HCT116 (cell line): Measurements from ENCODE around the gene ACOT11. TPM values are rescaled to one million over a fixed set of nuclear protein-coding genes. Genes with fewer than 3 reads are reported as not detected.

Experiments used
- ATAC-seq: fragments of 200-7000 bp; cut with Tn5 transposase; 2 replicates; pipeline ENCODE4 v1.9.1; 2020; ENCODE audit warnings: mild to moderate bottlenecking, moderate library complexity
- BruUV-seq: library from RNA; stranded (reverse); fragments of 400-500 nt; replicated peaks from 2 replicates; lab custom pipeline; 2021; lab: Mats Ljungman, UMichigan
- CTCF ChIA-PET: fragments of 300-600 bp; sonication (Branson Sonifier 250); formaldehyde crosslinking; loops from one replicate; lab custom pipeline; 2021; ENCODE audit warnings: antibody characterized with exemption; lab: Charles Lee
- POLR2A ChIA-PET: fragments of 300-600, 350-600 bp; sonication (Branson Sonifier 250); formaldehyde crosslinking; loops from one replicate; lab custom pipeline; 2021; ENCODE audit warnings: antibody characterized with exemption; lab: Charles Lee
- RAD21 ChIA-PET, 2 experiments: fragments of 300-600 bp; sonication (Branson Sonifier 250); formaldehyde crosslinking; loops; one replicate each; lab custom pipeline; 2023; ENCODE audit warnings: low total read pairs in 2 of 2; ENCODE audit not compliant: uncharacterized antibody in 2 of 2, unreplicated experiment in 2 of 2, low non-redundant PET in 1 of 2; lab: Charles Lee
- DNase-seq: peaks from one replicate; pipeline ENCODE4 v3.0.0-alpha.2; 2010; ENCODE audit warnings: low read depth, low spot score
- H2AFZ ChIP-seq: fragments of 200-600 bp; shearing (Covaris generic), sonication (generic); 2 replicates; pipeline ENCODE4 v1.6.1; 2017; ENCODE audit warnings: low read depth, mixed run types, mixed read lengths, antibody characterized with exemption, low read length; ENCODE audit not compliant: poor library complexity, severe bottlenecking
- H3K27ac ChIP-seq: 2 replicates; pipeline ENCODE4 v1.5.1; 2012; ENCODE audit warnings: low read depth, low read length
- H3K27me3 ChIP-seq: fragments of 200-600 bp; sonication (generic); 2 replicates; pipeline ENCODE4 v1.6.1; 2016; ENCODE audit warnings: mixed run types, low read length, mixed read lengths; ENCODE audit not compliant: insufficient read depth
- H3K36me3 ChIP-seq, 2 experiments: fragments of 200-500 bp in 1 of 2; fragments of 200-600 bp in 1 of 2; sonication (Bioruptor generic) in 1 of 2; sonication (generic) in 1 of 2; 2 replicates each; pipeline versions ENCODE4 v1.5.1 to v1.6.1; 2014 to 2016; ENCODE audit warnings: low read length in 2 of 2, inconsistent platforms in 1 of 2, mixed read lengths in 1 of 2, mixed run types in 1 of 2; ENCODE audit not compliant: insufficient read depth in 2 of 2, control insufficient read depth in 1 of 2
- H3K4me1 ChIP-seq, 2 experiments: fragments of 200-600 bp in 1 of 2; sonication (generic) in 1 of 2; 2 replicates each; pipeline versions ENCODE4 v1.5.1 to v1.6.1; 2012 to 2017; ENCODE audit warnings: low read length in 2 of 2, inconsistent platforms in 1 of 2, mild to moderate bottlenecking in 1 of 2, mixed read lengths in 1 of 2, mixed run types in 1 of 2, moderate library complexity in 1 of 2; ENCODE audit not compliant: insufficient read depth in 2 of 2, control insufficient read depth in 1 of 2
- H3K4me2 ChIP-seq: fragments of 200-600 bp; sonication (generic); 2 replicates; pipeline ENCODE4 v1.6.1; 2017; ENCODE audit warnings: mixed run types, low read length, mixed read lengths
- H3K4me3 ChIP-seq, 2 experiments: fragments of 200-600 bp in 1 of 2; sonication (generic) in 1 of 2; replicated peaks in 1 of 2; 2 replicates each; pipeline ENCODE4 v1.5.1; 2011 to 2016; ENCODE audit warnings: low read length in 2 of 2, control low read depth in 1 of 2, low read depth in 1 of 2, mild to moderate bottlenecking in 1 of 2, mixed read lengths in 1 of 2, mixed run types in 1 of 2
- H3K79me2 ChIP-seq: fragments of 200-600 bp; sonication (generic); 2 replicates; pipeline ENCODE4 v1.6.1; 2017; ENCODE audit warnings: mild to moderate bottlenecking, mixed run types, low read length, moderate library complexity, mixed read lengths; ENCODE audit not compliant: insufficient read depth
- H3K9ac ChIP-seq: fragments of 200-600 bp; sonication (generic); 2 replicates; pipeline ENCODE4 v1.6.1; 2016; ENCODE audit warnings: low read length, mixed read lengths
- H3K9me2 ChIP-seq: fragments of 200-600 bp; sonication (generic), shearing (Covaris generic); 2 replicates; pipeline ENCODE4 v1.6.1; 2017; ENCODE audit warnings: mixed run types, mild to moderate bottlenecking, moderate library complexity; ENCODE audit not compliant: insufficient read depth
- H3K9me3 ChIP-seq, 2 experiments: fragments of 200-500 bp in 1 of 2; fragments of 200-600 bp in 1 of 2; sonication (Bioruptor generic) in 1 of 2; sonication (generic) in 1 of 2; 2 replicates each; pipeline ENCODE4 v1.6.1; 2014 to 2017; ENCODE audit warnings: low read length in 2 of 2, mixed read lengths in 2 of 2, inconsistent platforms in 1 of 2, low read depth in 1 of 2, mild to moderate bottlenecking in 1 of 2, mixed run types in 1 of 2, moderate library complexity in 1 of 2; ENCODE audit not compliant: control insufficient read depth in 1 of 2, insufficient read depth in 1 of 2
- H4K20me1 ChIP-seq: fragments of 200-600 bp; sonication (generic), shearing (Covaris generic); 2 replicates; pipeline ENCODE4 v1.6.1; 2017; ENCODE audit warnings: mixed run types, mild to moderate bottlenecking, moderate library complexity; ENCODE audit not compliant: insufficient read depth
- ATF3 ChIP-seq: IDR thresholded peaks from 2 replicates; pipeline ENCODE4 v1.6.1; 2012
- CBX3 ChIP-seq: IDR thresholded peaks from 2 replicates; pipeline ENCODE4 v1.6.1; 2012; ENCODE audit warnings: low read depth
- CEBPB ChIP-seq: IDR thresholded peaks from 2 replicates; pipeline ENCODE4 v1.6.1; 2012; ENCODE audit warnings: low read depth
- EGR1 ChIP-seq: IDR thresholded peaks from 2 replicates; pipeline ENCODE4 v1.6.1; 2012; ENCODE audit warnings: low read depth
- ELF1 ChIP-seq: IDR thresholded peaks from 2 replicates; pipeline ENCODE4 v1.6.1; 2012; ENCODE audit warnings: low read depth, borderline replicate concordance
- EZH2 ChIP-seq: fragments of 200-600 bp; sonication (generic); IDR thresholded peaks from 2 replicates; pipeline ENCODE4 v1.6.1; 2017; ENCODE audit warnings: antibody characterized with exemption, mixed run types
- EZH2phosphoT487 ChIP-seq: fragments of 200-600 bp; IDR thresholded peaks from 2 replicates; pipeline ENCODE4 v1.6.1; 2018; ENCODE audit warnings: antibody characterized with exemption, borderline replicate concordance
- JUND ChIP-seq: IDR thresholded peaks from 2 replicates; pipeline ENCODE4 v1.6.1; 2012
- MAX ChIP-seq: IDR thresholded peaks from 2 replicates; pipeline ENCODE4 v1.6.1; 2012
- POLR2A ChIP-seq: IDR thresholded peaks from 2 replicates; pipeline ENCODE4 v1.7.0; 2011; ENCODE audit warnings: borderline replicate concordance; ENCODE audit not compliant: insufficient read depth, insufficient read length; ENCODE audit errors: extremely low read depth
- POLR2AphosphoS5 ChIP-seq: IDR thresholded peaks from 2 replicates; pipeline ENCODE4 v1.6.1; 2011; ENCODE audit warnings: mild to moderate bottlenecking, low read depth, low read length, moderate library complexity
- RAD21 ChIP-seq: IDR thresholded peaks from 2 replicates; pipeline ENCODE4 v1.6.1; 2012; ENCODE audit warnings: low read depth, mild to moderate bottlenecking
- REST ChIP-seq: IDR thresholded peaks from 2 replicates; pipeline ENCODE4 v1.6.1; 2012; ENCODE audit warnings: low read depth
- SP1 ChIP-seq: IDR thresholded peaks from 2 replicates; pipeline ENCODE4 v1.6.1; 2012; ENCODE audit warnings: low read depth
- ZNF274 ChIP-seq: fragments of 200-500 bp; sonication (Bioruptor generic); IDR thresholded peaks from 2 replicates; pipeline ENCODE4 v1.6.1; 2014; ENCODE audit warnings: mild to moderate bottlenecking, low read depth, low read length, inconsistent platforms
- intact Hi-C: fragments of 100-400 bp; cut with micrococcal nuclease; formaldehyde crosslinking; loops from 2 replicates; pipeline ENCODE4 v1.10.0; 2022
- total RNA-seq: library from RNA; stranded (reverse); gene quantifications from one replicate; pipeline ENCODE4 v1.2.1, GENCODE V29; 2021; ENCODE audit not compliant: unreplicated experiment

The ACOT11 gene
- total RNA-seq, 1 experiment from 2014 or later = 31.1 TPM

GRCh38 chr1:54593571-54594160 lies 45.6 kb downstream of the ACOT11 start:
- Histone ChIP-seq H3K4me3 (no peak overlapping the region), H3K36me3 (peaks cover 7 to 10% of the 10 kb centered on the region in 2 experiments; a peak in 2 of 4 replicates), H3K27ac (no peak overlapping the region), H3K4me2 (no peak overlapping the region)
- RAD21 ChIA-PET = no interaction called here
- CTCF ChIA-PET = no interaction called here
- BruUV-seq = no TSS peak
- no peak for TF ChIP-seq EZH2
- no peak for TF ChIP-seq CBX3
- TF ChIP-seq ELF1 = no peak
- no peak for TF ChIP-seq CEBPB
- no peak for TF ChIP-seq EZH2phosphoT487
- TF ChIP-seq POLR2A = no peak
- TF ChIP-seq POLR2AphosphoS5 = no peak
- TF ChIP-seq ZNF274 = no peak
- no peak for TF ChIP-seq SP1
- no peak for TF ChIP-seq MAX
- no peak for TF ChIP-seq RAD21
- TF ChIP-seq EGR1 = no peak
- TF ChIP-seq ATF3 = no peak
- no peak for TF ChIP-seq JUND
- no peak for TF ChIP-seq REST
- TF ChIP-seq, all 23 proteins: peak for 0
- POLR2A ChIA-PET = no interaction called here
- ATAC-seq (no peak), DNase-seq (no peak)
- Histone ChIP-seq H3K9me2 (no peaks in the 10 kb centered on the region), H2AFZ (no peak overlapping the region), H3K79me2 (no peaks in the 10 kb centered on the region), H3K9me3 (no peaks in the 10 kb centered on the region), H3K27me3 (no peaks in the 10 kb centered on the region), H3K4me1 (no peaks in the 10 kb centered on the region; a peak in 1 of 4 replicates), H4K20me1 (no peaks in the 10 kb centered on the region), H3K9ac (no peak overlapping the region)
- intact Hi-C loops = no loop called here
